ENCODE results near the gene EDC4.

DNA sequence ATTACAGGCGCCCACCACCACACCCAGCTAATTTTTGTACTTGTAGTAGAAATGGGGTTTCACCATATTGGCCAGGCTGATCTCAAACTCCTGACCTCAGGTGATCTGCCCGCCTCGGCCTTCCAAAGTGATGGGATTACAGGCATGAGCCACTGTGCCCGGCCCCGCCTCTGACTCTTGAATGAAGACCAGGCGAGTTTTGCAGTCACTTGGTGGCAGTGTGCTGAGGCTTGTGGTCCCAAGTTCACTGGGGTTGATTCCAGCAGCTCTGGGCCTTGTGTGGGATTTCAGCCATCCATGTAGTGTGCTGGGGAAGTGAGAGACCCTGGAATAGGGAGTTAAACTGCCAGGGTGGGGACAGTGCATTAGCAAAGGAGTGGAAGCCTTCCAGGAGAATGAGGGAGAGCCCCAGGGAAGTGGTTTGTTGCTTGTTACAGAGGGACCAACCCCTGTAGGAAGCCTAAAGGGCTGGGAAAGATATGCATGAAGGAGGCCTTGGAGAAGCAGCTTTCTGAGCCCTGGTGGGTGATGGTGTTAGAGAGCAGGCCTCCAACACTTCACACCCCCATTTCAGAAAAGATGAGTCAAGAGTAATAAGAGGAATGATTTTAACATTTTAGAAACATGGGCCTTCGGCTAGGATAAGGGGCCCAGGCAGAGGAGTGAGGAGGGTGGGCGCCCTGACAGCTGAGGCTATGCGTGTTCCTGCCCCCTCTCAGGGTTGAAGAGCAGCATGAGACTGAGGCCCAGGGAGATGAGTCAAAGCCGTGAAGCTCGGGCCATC lies 34.7 kb downstream of the EDC4 start:
- TF ChIP-seq, protein P1, sequence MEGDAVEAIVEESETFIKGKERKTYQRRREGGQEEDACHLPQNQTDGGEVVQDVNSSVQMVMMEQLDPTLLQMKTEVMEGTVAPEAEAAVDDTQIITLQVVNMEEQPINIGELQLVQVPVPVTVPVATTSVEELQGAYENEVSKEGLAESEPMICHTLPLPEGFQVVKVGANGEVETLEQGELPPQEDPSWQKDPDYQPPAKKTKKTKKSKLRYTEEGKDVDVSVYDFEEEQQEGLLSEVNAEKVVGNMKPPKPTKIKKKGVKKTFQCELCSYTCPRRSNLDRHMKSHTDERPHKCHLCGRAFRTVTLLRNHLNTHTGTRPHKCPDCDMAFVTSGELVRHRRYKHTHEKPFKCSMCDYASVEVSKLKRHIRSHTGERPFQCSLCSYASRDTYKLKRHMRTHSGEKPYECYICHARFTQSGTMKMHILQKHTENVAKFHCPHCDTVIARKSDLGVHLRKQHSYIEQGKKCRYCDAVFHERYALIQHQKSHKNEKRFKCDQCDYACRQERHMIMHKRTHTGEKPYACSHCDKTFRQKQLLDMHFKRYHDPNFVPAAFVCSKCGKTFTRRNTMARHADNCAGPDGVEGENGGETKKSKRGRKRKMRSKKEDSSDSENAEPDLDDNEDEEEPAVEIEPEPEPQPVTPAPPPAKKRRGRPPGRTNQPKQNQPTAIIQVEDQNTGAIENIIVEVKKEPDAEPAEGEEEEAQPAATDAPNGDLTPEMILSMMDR (IDR thresholded peaks at IDR 0.05; ENCODE audit: insufficient read depth, low read depth, low read length) = no peak
- TF ChIP-seq EZH2 (IDR thresholded peaks at IDR 0.05; ENCODE audit: insufficient read depth, low read length) = no peak
